Natural killer cell (primary cell): Measurements from ENCODE around the gene HAPLN2. TPM values are rescaled to one million over a fixed set of nuclear protein-coding genes. Genes with fewer than 3 reads are reported as not detected.

ENCODE experiments used
- ATAC-seq, 3 donors: fragments of 150-1000 bp in 2 of 3; fragments of 200-7000 bp in 1 of 3; cut with Tn5 transposase; 1 replicate in 1 of 3; 2 replicates in 2 of 3; pipeline ENCODE4 v1.10.0; 2021; ENCODE audit warnings: mild to moderate bottlenecking in 2 of 3, moderate library complexity in 2 of 3
- DNase-seq, 2 donors: peaks; one replicate each; pipeline versions ENCODE4 v3.0.0 to v3.0.0-alpha.2; 2013 to 2021; ENCODE audit warnings: mixed read lengths in 1 of 2
- H3K27ac ChIP-seq: one replicate; pipeline ENCODE4 v1.5.1; 2013; ENCODE audit warnings: mild to moderate bottlenecking, low read length
- H3K27me3 ChIP-seq: one replicate; pipeline ENCODE4 v1.6.1; 2013; ENCODE audit warnings: low read length; ENCODE audit not compliant: control insufficient read depth, insufficient read depth
- H3K36me3 ChIP-seq: one replicate; pipeline ENCODE4 v1.6.1; 2013; ENCODE audit warnings: low read length; ENCODE audit not compliant: control insufficient read depth, insufficient read depth
- H3K4me1 ChIP-seq: one replicate; pipeline ENCODE4 v1.6.1; 2013; ENCODE audit warnings: low read length; ENCODE audit not compliant: control insufficient read depth, insufficient read depth
- H3K4me3 ChIP-seq: one replicate; pipeline ENCODE4 v1.5.1; 2013; ENCODE audit warnings: low read length
- H3K9me3 ChIP-seq: one replicate; pipeline ENCODE4 v1.6.1; 2013; ENCODE audit warnings: low read length; ENCODE audit not compliant: control insufficient read depth, insufficient read depth
- H3K27ac Mint-ChIP-seq, 2 donors: one replicate each; pipeline ENCODE4 v1.8.0; 2022; ENCODE audit warnings: mild to moderate bottlenecking in 2 of 2, mixed read lengths in 2 of 2, moderate library complexity in 1 of 2
- H3K27me3 Mint-ChIP-seq, 2 donors: one replicate each; pipeline ENCODE4 v1.8.0; 2022; ENCODE audit warnings: low read depth in 2 of 2, mixed read lengths in 2 of 2
- H3K36me3 Mint-ChIP-seq: one replicate; pipeline ENCODE4 v1.8.0; 2022; ENCODE audit warnings: mixed read lengths
- H3K4me1 Mint-ChIP-seq, 2 donors: one replicate each; pipeline ENCODE4 v1.8.0; 2022; ENCODE audit warnings: mixed read lengths in 2 of 2
- H3K4me3 Mint-ChIP-seq: one replicate; pipeline ENCODE4 v1.8.0; 2022; ENCODE audit warnings: mild to moderate bottlenecking, moderate library complexity, mixed read lengths
- H3K9me3 Mint-ChIP-seq, 2 donors: one replicate each; pipeline ENCODE4 v1.8.0; 2022; ENCODE audit warnings: mixed read lengths in 2 of 2
- CTCF ChIP-seq: fragments of 200-600 bp; IDR thresholded peaks from one replicate; pipeline ENCODE4 v1.8.0; 2022; ENCODE audit warnings: antibody characterized with exemption
- WGBS: methylation state at CpG from one replicate; pipeline ENCODE4 v1.1.7; 2013; ENCODE audit warnings: missing lambda C conversion rate; ENCODE audit not compliant: insufficient coverage; 5-methylcytosine and 5-hydroxymethylcytosine counted together
- intact Hi-C: fragments of 100-400 bp; cut with micrococcal nuclease; formaldehyde crosslinking; loops from one replicate; pipeline ENCODE4 v1.14.2; 2022
- total RNA-seq, 4 donors: library from RNA; stranded (reverse); fragments of 120-200 nt in 1 of 4; gene quantifications; one replicate each; pipeline versions ENCODE4 v1.2.3 to v1.2.4, GENCODE V29; 2013 to 2022

Gene HAPLN2
- total RNA-seq, 3 donors from 2014 or later (not counting 1 experiment from before 2014, with no cell fraction given): not detected

DNA sequence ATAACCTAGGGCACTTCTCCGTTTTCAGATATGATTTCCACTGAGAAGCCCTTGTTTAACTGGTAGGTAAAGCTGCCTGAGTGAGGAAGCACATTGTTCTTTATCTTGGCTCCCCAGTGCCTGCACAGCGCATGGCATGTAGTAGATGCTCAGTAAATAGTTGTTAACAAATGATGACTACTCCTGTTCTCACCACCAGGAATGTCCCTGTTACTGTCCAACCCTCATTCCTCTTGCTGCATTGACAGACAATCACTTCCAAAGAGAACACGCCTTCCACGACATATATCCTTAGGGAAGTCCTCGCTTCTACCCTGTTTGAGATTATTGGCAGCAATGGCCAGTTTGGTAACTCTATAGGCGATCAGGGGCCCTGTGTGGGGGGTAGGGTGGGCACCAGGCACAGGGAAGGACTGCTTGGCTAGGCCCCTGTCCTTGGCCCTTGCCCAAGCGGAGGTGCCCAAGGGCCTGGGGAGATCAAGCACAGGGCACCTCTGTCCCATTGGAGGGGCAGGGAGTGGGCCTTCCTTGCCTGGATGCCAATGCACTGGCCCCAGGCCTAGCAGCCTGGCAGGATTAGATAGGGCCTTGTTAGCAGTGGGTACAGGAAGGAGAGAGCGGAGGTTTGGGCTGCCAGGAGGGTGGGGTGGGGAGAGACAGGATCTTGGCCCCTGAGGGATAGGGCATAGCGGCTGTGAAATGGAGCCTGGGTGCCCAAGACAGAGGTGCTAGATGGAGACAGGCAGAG is 47.8 kb downstream of the HAPLN2 start:
- no peak for TF ChIP-seq CTCF
- peaks cover 22% of the 10 kb centered on the region for H3K4me1 ChIP-seq
- 97% methylated on average over 9 of the region's 9 CpGs for whole genome bisulfite sequencing

DNA sequence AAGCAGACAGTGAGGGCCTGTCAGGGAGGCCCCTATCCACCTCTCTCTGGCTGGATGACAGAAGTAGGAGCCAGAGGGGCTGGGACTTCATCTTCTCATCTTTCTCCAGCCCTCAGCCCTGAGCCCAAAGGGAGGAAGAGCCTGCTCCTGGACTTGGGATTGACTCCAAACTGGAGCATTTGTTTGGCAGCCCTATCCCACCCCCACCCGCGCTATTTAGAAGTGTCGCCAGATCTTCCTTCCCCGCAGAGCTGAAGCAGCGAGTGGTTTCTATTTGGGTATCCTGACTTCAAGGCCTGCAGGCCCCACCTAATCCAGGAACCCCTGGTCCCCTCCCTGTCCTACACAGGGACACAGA is 48.4 kb downstream of the HAPLN2 start:
- no peak for TF ChIP-seq CTCF
- Histone ChIP-seq H3K4me3 (no peak overlapping the region), H3K36me3 (no peaks in the 10 kb centered on the region), H3K9me3 (no peaks in the 10 kb centered on the region), H3K27me3 (no peaks in the 10 kb centered on the region), H3K4me1 (peaks cover 17% of the 10 kb centered on the region), H3K27ac (no peak overlapping the region)
- no peak for ATAC-seq
- 90% methylated on average over 5 of the region's 5 CpGs for whole genome bisulfite sequencing
- no peak for DNase-seq
- no peak overlapping the region for H3K4me3 Mint-ChIP-seq
- no peaks in the 10 kb centered on the region for H3K36me3 Mint-ChIP-seq
- peaks cover 0 to 5% of the 10 kb centered on the region in 2 donors for H3K4me1 Mint-ChIP-seq
- no peak overlapping the region for H3K27ac Mint-ChIP-seq
- intact Hi-C loops: no loop called here
- H3K27me3 Mint-ChIP-seq: peaks cover 17 to 20% of the 10 kb centered on the region in 2 donors
- no peaks in the 10 kb centered on the region for H3K9me3 Mint-ChIP-seq

More for the DNA sequence above, 47.8 kb downstream of the HAPLN2 start:
- Histone ChIP-seq H3K27me3 (no peaks in the 10 kb centered on the region), H3K36me3 (no peaks in the 10 kb centered on the region), H3K27ac (no peak overlapping the region), H3K9me3 (no peaks in the 10 kb centered on the region), H3K4me3 (no peak overlapping the region)
- H3K27ac Mint-ChIP-seq: no peak overlapping the region
- H3K27me3 Mint-ChIP-seq: peaks cover 11 to 15% of the 10 kb centered on the region in 2 donors
- no peaks in the 10 kb centered on the region for H3K36me3 Mint-ChIP-seq
- intact Hi-C loops: no loop called here
- no peaks in the 10 kb centered on the region for H3K9me3 Mint-ChIP-seq
- peaks cover 0 to 5% of the 10 kb centered on the region in 2 donors for H3K4me1 Mint-ChIP-seq
- H3K4me3 Mint-ChIP-seq: no peak overlapping the region
- DNase-seq (no peak), ATAC-seq (no peak)

GRCh38 chr1:156667968-156668709 is 48.9 kb downstream of the HAPLN2 start:
- Histone ChIP-seq H3K36me3 (no peaks in the 10 kb centered on the region), H3K27me3 (no peaks in the 10 kb centered on the region), H3K4me3 (no peak overlapping the region), H3K9me3 (no peaks in the 10 kb centered on the region), H3K4me1 (peaks cover 16% of the 10 kb centered on the region), H3K27ac (no peak overlapping the region)
- H3K36me3 Mint-ChIP-seq: no peaks in the 10 kb centered on the region
- H3K27me3 Mint-ChIP-seq: peaks cover 21 to 22% of the 10 kb centered on the region in 2 donors
- 90% methylated on average over 5 of the region's 9 CpGs for WGBS
- DNase-seq: no peak
- TF ChIP-seq CTCF: no peak
- H3K27ac Mint-ChIP-seq: no peak overlapping the region
- H3K9me3 Mint-ChIP-seq: no peaks in the 10 kb centered on the region
- intact Hi-C loops: no loop called here
- H3K4me3 Mint-ChIP-seq: no peak overlapping the region
- ATAC-seq: no peak
- peaks cover 0 to under 1% of the 10 kb centered on the region in 2 donors for H3K4me1 Mint-ChIP-seq
